ENCODE measurements around the gene DYNLT1.

DYNLT1 gene

GRCh38 chr6:158591810-158592209 is 52.7 kb downstream of the DYNLT1 start:
- DNase-seq = no peak

- no peak for DNase-seq
Measured at GRCh38 chr6:158591134-158591809, 53.3 kb downstream of the DYNLT1 start.

DNA sequence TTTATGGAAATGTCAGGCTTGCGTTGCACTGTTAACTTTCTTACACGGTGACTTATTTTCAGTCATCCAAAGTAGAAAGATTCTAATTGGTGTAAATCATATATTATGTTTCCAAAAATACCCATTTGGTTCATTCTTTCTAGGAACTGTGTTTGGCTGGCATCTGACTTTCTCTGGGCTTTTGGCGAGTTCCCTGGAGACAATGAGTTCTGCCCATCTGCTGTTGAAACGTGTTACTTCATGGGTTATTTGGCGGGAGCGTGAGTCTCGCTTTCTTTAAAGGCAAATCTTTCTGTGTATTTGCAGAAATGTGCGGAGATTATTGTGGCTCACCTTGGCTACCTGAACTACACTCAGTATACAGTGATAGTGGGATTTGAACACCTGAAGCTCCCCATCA is 55.2 kb downstream of the DYNLT1 start:
- DNase-seq = no peak

- DNase-seq = no peak
Measured at GRCh38 chr6:158586652-158587051, 57.9 kb downstream of the DYNLT1 start.
